GM18951 (cell line): ENCODE measurements around the gene RFPL1.

Source experiments
- POLR2A ChIP-seq: IDR thresholded peaks from 4 replicates; pipeline ENCODE4 v1.6.1; 2011; ENCODE audit warnings: mild to moderate bottlenecking; ENCODE audit not compliant: insufficient read length, insufficient read depth; ENCODE audit errors: extremely low read depth
- in situ Hi-C: fragments of 300-500 bp; cut with MboI; formaldehyde crosslinking; loops from one replicate; pipeline ENCODE4 v1.12.0; 2022; ENCODE audit warnings: low sequenced_read_pairs, mixed read lengths, inconsistent platforms; ENCODE audit not compliant: unreplicated experiment

The RFPL1 gene

GRCh38 chr22:29451863-29452262, 13.5 kb downstream of the RFPL1 start:
- TF ChIP-seq POLR2A, result no peak
- in situ Hi-C loops, result no loop called here

DNA sequence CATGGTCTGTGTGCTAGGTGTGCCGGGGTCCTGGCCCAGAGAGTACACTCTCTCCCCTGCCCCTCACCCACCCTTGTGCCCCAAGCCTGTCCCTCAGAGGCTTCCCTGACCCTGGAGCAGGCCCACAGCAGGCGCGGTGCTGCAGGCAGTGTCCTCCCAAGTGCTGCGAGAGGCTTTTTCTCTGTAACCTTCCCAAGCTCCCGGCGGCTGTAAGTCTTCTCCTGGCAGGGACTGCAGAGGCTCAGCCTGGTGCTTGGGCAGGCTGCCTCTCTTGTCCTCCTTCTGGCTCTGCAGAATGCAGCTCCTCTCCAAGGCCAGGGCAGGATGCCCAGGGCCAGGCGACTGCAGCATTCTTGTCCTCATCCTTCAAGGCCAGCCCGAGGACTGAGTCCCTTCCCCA, 15.9 kb downstream of the RFPL1 start:
- in situ Hi-C loops, result no loop called here
- TF ChIP-seq POLR2A, result no peak

GRCh38 chr22:29456211-29456671, 17.9 kb downstream of the RFPL1 start:
- TF ChIP-seq POLR2A, result no peak
- in situ Hi-C loops, result no loop called here

GRCh38 chr22:29457730-29458129, 19.3 kb downstream of the RFPL1 start:
- TF ChIP-seq POLR2A, result no peak
- in situ Hi-C loops, result no loop called here

DNA sequence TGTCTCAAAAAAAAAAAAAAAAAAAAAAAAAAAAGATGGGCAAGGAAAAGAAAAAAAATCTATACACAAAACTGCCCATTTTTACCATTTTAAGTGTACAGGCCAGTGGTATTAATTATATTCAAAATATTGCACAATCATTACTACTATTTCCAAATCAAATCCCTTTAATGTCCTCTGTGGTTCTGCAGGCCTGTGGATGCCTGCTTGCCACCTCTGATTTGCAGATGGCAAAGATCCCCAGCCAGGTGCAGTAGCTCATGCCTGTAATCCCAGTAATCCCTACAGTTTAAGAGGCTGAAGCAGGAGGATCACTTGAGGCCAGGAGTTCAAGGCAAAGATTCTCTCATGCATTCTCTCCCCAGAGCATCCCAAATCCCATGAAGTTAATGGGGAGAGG, 20.2 kb downstream of the RFPL1 start:
- no peak for TF ChIP-seq POLR2A
- in situ Hi-C loops, result no loop called here

GRCh38 chr22:29459773-29460172, 21.4 kb downstream of the RFPL1 start:
- in situ Hi-C loops, result no loop called here
- no peak for TF ChIP-seq POLR2A

- TF ChIP-seq POLR2A, result no peak
- in situ Hi-C loops, result no loop called here
Measured at GRCh38 chr22:29461263-29461662, 22.9 kb downstream of the RFPL1 start.

- in situ Hi-C loops, result no loop called here
- no peak for TF ChIP-seq POLR2A
Measured at GRCh38 chr22:29463629-29464028, 25.2 kb downstream of the RFPL1 start.

DNA sequence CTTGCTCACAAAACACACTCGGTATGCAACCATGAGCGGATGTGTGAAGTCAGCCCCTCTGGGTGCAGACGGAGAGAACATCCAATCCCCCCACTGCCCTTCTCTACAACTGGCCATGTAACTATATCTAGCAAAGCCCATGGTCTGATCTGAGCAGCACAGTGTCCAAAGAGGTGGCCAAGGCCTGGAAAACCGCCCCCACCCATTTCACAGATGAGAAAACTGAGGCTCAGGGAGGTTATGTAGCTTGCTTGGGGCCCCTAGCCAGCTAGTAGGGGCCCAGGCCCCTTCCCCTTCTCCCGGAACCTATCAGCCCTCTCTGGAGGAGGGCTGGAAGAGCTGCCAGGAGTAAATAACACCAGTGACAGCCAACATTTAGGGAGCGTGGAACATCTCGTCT, 26.2 kb downstream of the RFPL1 start:
- in situ Hi-C loops, result no loop called here
- TF ChIP-seq POLR2A, result no peak

GRCh38 chr22:29469755-29470154, 31.4 kb downstream of the RFPL1 start:
- no peak for TF ChIP-seq POLR2A

GRCh38 chr22:29470159-29470855, 31.9 kb downstream of the RFPL1 start:
- in situ Hi-C loops, result no loop called here
- TF ChIP-seq POLR2A, result no peak

More at GRCh38 chr22:29469755-29470154, 31.4 kb downstream of the RFPL1 start:
- in situ Hi-C loops, result no loop called here

- in situ Hi-C loops, result no loop called here
- TF ChIP-seq POLR2A, result no peak
Measured at GRCh38 chr22:29473001-29473400, 34.6 kb downstream of the RFPL1 start.

DNA sequence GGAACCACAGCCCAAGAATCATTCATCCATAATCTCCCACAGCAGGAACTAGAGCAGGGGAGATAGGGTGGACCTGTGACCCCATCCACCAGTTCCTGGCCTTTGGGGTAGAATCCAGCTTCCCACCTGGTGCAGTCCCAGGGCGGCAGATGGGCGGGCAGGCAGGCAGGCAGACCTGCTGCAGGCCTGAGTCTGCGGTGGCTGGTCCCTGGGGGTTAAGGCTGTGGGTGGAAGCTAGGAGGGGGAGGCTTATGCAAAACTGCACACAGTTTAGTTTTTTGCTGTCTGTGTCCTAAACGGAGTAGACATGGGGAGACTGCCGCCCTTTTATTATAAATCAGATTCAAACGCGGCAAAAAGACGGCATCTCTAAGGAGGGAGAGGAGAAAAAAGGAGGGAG, 37.2 kb downstream of the RFPL1 start:
- TF ChIP-seq POLR2A, result no peak
- in situ Hi-C loops, result no loop called here

- TF ChIP-seq POLR2A, result no peak
- in situ Hi-C loops, result no loop called here
Measured at GRCh38 chr22:29476116-29476515, 37.7 kb downstream of the RFPL1 start.

GRCh38 chr22:29477723-29478318, 39.4 kb downstream of the RFPL1 start:
- no peak for TF ChIP-seq POLR2A
- in situ Hi-C loops, result no loop called here
